Measurements from ENCODE around the gene TTLL11. TPM values are rescaled to one million over a fixed set of nuclear protein-coding genes. Genes with fewer than 3 reads are reported as not detected.
A peak's percentile ranks its signal among the peaks of the same experiment; 100 is the strongest.

The TTLL11 gene
- polyA plus RNA-seq, 1 donor from 2014 or later = 8.0 TPM

- Histone ChIP-seq H4K20me1 (ENCODE audit: insufficient read depth) (no peaks in the 10 kb centered on the region), H3K79me2 (replicated peaks; ENCODE audit: insufficient read depth, low read length) (no peaks in the 10 kb centered on the region), H3K4me3 (ENCODE audit: low read length) (no peak overlapping the region), H3K4me2 (ENCODE audit: low read length) (no peak overlapping the region), H3K36me3 (ENCODE audit: insufficient read depth, low read length) (no peaks in the 10 kb centered on the region), H3K27ac (ENCODE audit: low read length) (no peak overlapping the region), H2AFZ (ENCODE audit: low read depth, low read length) (no peak overlapping the region), H3K9ac (ENCODE audit: low read length) (no peak overlapping the region), H3K9me3 (ENCODE audit: low read length) (no peaks in the 10 kb centered on the region), H3K27me3 (ENCODE audit: insufficient read depth, low read depth, low read length) (no peaks in the 10 kb centered on the region), H3F3A (ENCODE audit: insufficient read depth, low read length, poor library complexity, severe bottlenecking) (no peaks in the 10 kb centered on the region), H3K9me2 (ENCODE audit: insufficient read depth, low read length) (no peaks in the 10 kb centered on the region)
- TF ChIP-seq REST (IDR thresholded peaks at IDR 0.05; ENCODE audit: borderline replicate concordance) (no peak), EP300 (conservative IDR thresholded peaks at IDR 0.05; ENCODE audit: poor library complexity, severe bottlenecking) (no peak), RAD21 (conservative IDR thresholded peaks at IDR 0.05) (no peak), SMC3 (conservative IDR thresholded peaks at IDR 0.05; ENCODE audit: poor library complexity) (no peak), POLR2AphosphoS5 (IDR thresholded peaks at IDR 0.05) (no peak), CTCF (IDR thresholded peaks at IDR 0.05; ENCODE audit: poor library complexity, severe bottlenecking) (no peak), TAF1 (IDR thresholded peaks at IDR 0.05; ENCODE audit: low read depth) (no peak), EZH2 (IDR thresholded peaks at IDR 0.05; ENCODE audit: borderline replicate concordance, insufficient read depth, low read length, poor library complexity, severe bottlenecking) (no peak), MXI1 (conservative IDR thresholded peaks at IDR 0.05; ENCODE audit: poor library complexity, severe bottlenecking) (no peak)
Observed at GRCh38 chr9:121839726-121840500, 253.2 kb downstream of the TTLL11 start.

GRCh38 chr9:121838746-121839669 is 254.1 kb downstream of the TTLL11 start:
- no peak overlapping the region for H2AFZ ChIP-seq (ENCODE audit: low read depth, low read length)
- H3K9ac ChIP-seq (ENCODE audit: low read length) = no peak overlapping the region
- H3K9me2 ChIP-seq (ENCODE audit: insufficient read depth, low read length) = no peaks in the 10 kb centered on the region
- H3K4me3 ChIP-seq (ENCODE audit: low read length) = no peak overlapping the region
- no peaks in the 10 kb centered on the region for H3K79me2 ChIP-seq (replicated peaks; ENCODE audit: insufficient read depth, low read length)
- TF ChIP-seq SMC3 (conservative IDR thresholded peaks at IDR 0.05; ENCODE audit: poor library complexity) (no peak), REST (IDR thresholded peaks at IDR 0.05; ENCODE audit: borderline replicate concordance) (no peak), TAF1 (IDR thresholded peaks at IDR 0.05; ENCODE audit: low read depth) (no peak), MXI1 (conservative IDR thresholded peaks at IDR 0.05; ENCODE audit: poor library complexity, severe bottlenecking) (no peak), RAD21 (conservative IDR thresholded peaks at IDR 0.05) (no peak), CTCF (IDR thresholded peaks at IDR 0.05; ENCODE audit: poor library complexity, severe bottlenecking) (peak; percentile 21), EP300 (conservative IDR thresholded peaks at IDR 0.05; ENCODE audit: poor library complexity, severe bottlenecking) (no peak), POLR2AphosphoS5 (IDR thresholded peaks at IDR 0.05) (no peak)
- H3K9me3 ChIP-seq (ENCODE audit: low read length) = no peaks in the 10 kb centered on the region
- H3K4me2 ChIP-seq (ENCODE audit: low read length) = no peak overlapping the region
- H3F3A ChIP-seq (ENCODE audit: insufficient read depth, low read length, poor library complexity, severe bottlenecking) = no peaks in the 10 kb centered on the region
- no peak overlapping the region for H3K27ac ChIP-seq (ENCODE audit: low read length)
- no peaks in the 10 kb centered on the region for H3K36me3 ChIP-seq (ENCODE audit: insufficient read depth, low read length)
- no peaks in the 10 kb centered on the region for H3K27me3 ChIP-seq (ENCODE audit: insufficient read depth, low read depth, low read length)
- no peaks in the 10 kb centered on the region for H4K20me1 ChIP-seq (ENCODE audit: insufficient read depth)
